Nephron (organoid): ENCODE results near the gene ARIH2.

Experiments
- H3K27ac Mint-ChIP-seq, 3 experiments: 2 replicates each; pipeline ENCODE4 v1.8.0; 2020; ENCODE audit warnings: mixed read lengths in 3 of 3, mild to moderate bottlenecking in 2 of 3, moderate library complexity in 1 of 3
- H3K27me3 Mint-ChIP-seq: 2 replicates; pipeline ENCODE4 v1.8.0; 2021; ENCODE audit warnings: low read depth, mild to moderate bottlenecking, moderate library complexity, mixed read lengths
- H3K36me3 Mint-ChIP-seq: 2 replicates; pipeline ENCODE4 v1.8.0; 2020; ENCODE audit warnings: low read depth, mixed read lengths
- H3K4me1 Mint-ChIP-seq: 2 replicates; pipeline ENCODE4 v1.8.0; 2020; ENCODE audit warnings: mixed read lengths
- H3K4me3 Mint-ChIP-seq, 3 experiments: 2 replicates each; pipeline ENCODE4 v1.8.0; 2020; ENCODE audit warnings: mild to moderate bottlenecking in 3 of 3, mixed read lengths in 3 of 3, moderate library complexity in 2 of 3
- H3K9me3 Mint-ChIP-seq: 2 replicates; pipeline ENCODE4 v1.8.0; 2020; ENCODE audit warnings: mixed read lengths
- CTCF ChIP-seq, 3 experiments: fragments of 200-600 bp; sonication (generic); IDR thresholded peaks; one replicate each; pipeline ENCODE4 v1.5.0; 2021; ENCODE audit warnings: antibody characterized with exemption in 3 of 3; ENCODE audit not compliant: unreplicated experiment in 3 of 3

Gene ARIH2

GRCh38 chr3:49009396-49009795 is 90.8 kb downstream of the ARIH2 start:
- Mint-ChIP-seq H3K36me3 (peaks cover 19% of the 10 kb centered on the region), H3K4me1 (peaks cover 32% of the 10 kb centered on the region), H3K27me3 (no peaks in the 10 kb centered on the region), H3K4me3 (peak overlapping the region; percentile 99 to 100 (median 100)), H3K27ac (peak overlapping the region in 2 of 3 experiments; percentile 30 to 74), H3K9me3 (no peaks in the 10 kb centered on the region)
- no peak for TF ChIP-seq CTCF (IDR thresholded peaks at IDR 0.05; ENCODE audit: unreplicated experiment in 3 of 3)

- H3K9me3 Mint-ChIP-seq: no peaks in the 10 kb centered on the region
- TF ChIP-seq CTCF (IDR thresholded peaks at IDR 0.05; ENCODE audit: unreplicated experiment in 3 of 3): no peak
- peak overlapping the region in 1 of 3 experiments; percentile 29 for H3K4me3 Mint-ChIP-seq
- peaks cover 26% of the 10 kb centered on the region for H3K4me1 Mint-ChIP-seq
- peaks cover 34% of the 10 kb centered on the region for H3K36me3 Mint-ChIP-seq
- H3K27me3 Mint-ChIP-seq: peaks cover 3% of the 10 kb centered on the region
- no peak overlapping the region for H3K27ac Mint-ChIP-seq
Observed at GRCh38 chr3:49012441-49013017, 93.9 kb downstream of the ARIH2 start.

- Mint-ChIP-seq H3K9me3 (no peaks in the 10 kb centered on the region), H3K27ac (no peak overlapping the region), H3K27me3 (peaks cover 3% of the 10 kb centered on the region), H3K4me3 (no peak overlapping the region), H3K4me1 (peaks cover 22% of the 10 kb centered on the region), H3K36me3 (peaks cover 30% of the 10 kb centered on the region)
- TF ChIP-seq CTCF (IDR thresholded peaks at IDR 0.05; ENCODE audit: unreplicated experiment in 3 of 3): no peak
Observed at GRCh38 chr3:49013113-49013737, 94.6 kb downstream of the ARIH2 start.

- Mint-ChIP-seq H3K36me3 (peaks cover 27% of the 10 kb centered on the region), H3K9me3 (no peaks in the 10 kb centered on the region), H3K4me1 (peaks cover 22% of the 10 kb centered on the region), H3K4me3 (no peak overlapping the region), H3K27ac (no peak overlapping the region), H3K27me3 (peaks cover 3% of the 10 kb centered on the region)
- peak; percentile 43 to 54 (median 48) for TF ChIP-seq CTCF (IDR thresholded peaks at IDR 0.05; ENCODE audit: unreplicated experiment in 3 of 3)
Observed at GRCh38 chr3:49013738-49014660, 95.4 kb downstream of the ARIH2 start.

- Mint-ChIP-seq H3K4me3 (peak overlapping the region; percentile 29 to 88 (median 86)), H3K27me3 (peaks cover 3% of the 10 kb centered on the region), H3K27ac (no peak overlapping the region), H3K36me3 (peaks cover 27% of the 10 kb centered on the region), H3K9me3 (no peaks in the 10 kb centered on the region), H3K4me1 (peaks cover 16% of the 10 kb centered on the region)
- TF ChIP-seq CTCF (IDR thresholded peaks at IDR 0.05; ENCODE audit: unreplicated experiment in 3 of 3): no peak
Observed at GRCh38 chr3:49015072-49015471, 96.4 kb downstream of the ARIH2 start.
